HepG2 (cell line): ENCODE results near the gene SYS1. TPM values are rescaled to one million over a fixed set of nuclear protein-coding genes. Genes with fewer than 3 reads are reported as not detected.

Experiments
- AGO1 ChIP-seq: fragments of 200-400 bp; formaldehyde crosslinking; IDR thresholded peaks from 2 replicates; pipeline ENCODE4 v1.6.1; 2017; ENCODE audit warnings: mild to moderate bottlenecking, low read depth, low read length, moderate library complexity; ENCODE audit not compliant: poor library complexity, severe bottlenecking
- ATRX ChIP-seq: sonication (generic); formaldehyde crosslinking; IDR thresholded peaks from 2 replicates; pipeline ENCODE4 v1.4.0; 2020; ENCODE audit warnings: missing genetic modification reagents, borderline replicate concordance
- GABPB1 ChIP-seq: IDR thresholded peaks from 2 replicates; pipeline ENCODE4 v1.6.1; 2016; ENCODE audit warnings: mild to moderate bottlenecking, missing genetic modification reagents, moderate library complexity, missing compliant biosample characterization
- GFI1 ChIP-seq: sonication (generic); formaldehyde crosslinking; IDR thresholded peaks from 2 replicates; pipeline ENCODE4 v1.5.0; 2020; ENCODE audit warnings: missing genetic modification reagents, mild to moderate bottlenecking, borderline replicate concordance
- GLMP ChIP-seq: sonication (generic); formaldehyde crosslinking; IDR thresholded peaks from 2 replicates; pipeline ENCODE4 v1.9.0; 2021; ENCODE audit warnings: missing genetic modification reagents, mild to moderate bottlenecking, borderline replicate concordance
- GRHL1 ChIP-seq: sonication (generic); formaldehyde crosslinking; conservative IDR thresholded peaks from 2 replicates; pipeline ENCODE4 v1.8.0; 2022; ENCODE audit warnings: missing genetic modification reagents
- HNRNPUL1 ChIP-seq: fragments of 200-400 bp; formaldehyde crosslinking; IDR thresholded peaks from 2 replicates; pipeline ENCODE4 v1.6.1; 2017; ENCODE audit warnings: low read depth, mild to moderate bottlenecking, low read length, moderate library complexity
- KLF12 ChIP-seq: sonication (generic); formaldehyde crosslinking; IDR thresholded peaks from 2 replicates; pipeline ENCODE4 v1.4.0; 2020; ENCODE audit warnings: missing genetic modification reagents, borderline replicate concordance
- MZF1 ChIP-seq: sonication (generic); formaldehyde crosslinking; IDR thresholded peaks from 2 replicates; pipeline ENCODE4 v1.8.1; 2023; ENCODE audit warnings: mild to moderate bottlenecking, missing genetic modification reagents, borderline replicate concordance
- POLR2G ChIP-seq: fragments of 200-400 bp; formaldehyde crosslinking; IDR thresholded peaks from 2 replicates; pipeline ENCODE4 v1.6.1; 2018; ENCODE audit warnings: mild to moderate bottlenecking, low read depth, low read length, moderate library complexity
- SNAPC5 ChIP-seq: sonication (generic); formaldehyde crosslinking; IDR thresholded peaks from 2 replicates; pipeline ENCODE4 v1.8.1; 2023; ENCODE audit warnings: mild to moderate bottlenecking, missing genetic modification reagents, borderline replicate concordance
- ZBTB2 ChIP-seq: sonication (generic); formaldehyde crosslinking; IDR thresholded peaks from 2 replicates; pipeline ENCODE4 v1.8.0; 2022; ENCODE audit warnings: low read depth, missing genetic modification reagents
- ZBTB38 ChIP-seq: sonication (generic); formaldehyde crosslinking; IDR thresholded peaks from 2 replicates; pipeline ENCODE4 v1.5.1; 2020; ENCODE audit warnings: mild to moderate bottlenecking, missing genetic modification reagents
- ZFP82 ChIP-seq: sonication (generic); formaldehyde crosslinking; IDR thresholded peaks from 2 replicates; pipeline ENCODE4 v1.5.1; 2020; ENCODE audit warnings: mild to moderate bottlenecking, missing genetic modification reagents, borderline replicate concordance
- ZNF205 ChIP-seq: IDR thresholded peaks from 2 replicates; pipeline ENCODE4 v1.6.1; 2018; ENCODE audit warnings: missing biosample characterization, missing genetic modification reagents
- ZNF260 ChIP-seq: sonication (generic); formaldehyde crosslinking; IDR thresholded peaks from 2 replicates; pipeline ENCODE4 v1.4.0; 2020; ENCODE audit warnings: missing genetic modification reagents, low read depth, mild to moderate bottlenecking, borderline replicate concordance
- ZNF292 ChIP-seq: sonication (generic); formaldehyde crosslinking; IDR thresholded peaks from 2 replicates; pipeline ENCODE4 v1.8.1; 2022; ENCODE audit warnings: mild to moderate bottlenecking, low read depth, missing genetic modification reagents, borderline replicate concordance
- ZNF33B ChIP-seq: sonication (generic); formaldehyde crosslinking; IDR thresholded peaks from 2 replicates; pipeline ENCODE4 v1.5.1; 2020; ENCODE audit warnings: mild to moderate bottlenecking, missing genetic modification reagents
- ZNF414 ChIP-seq: sonication (generic); formaldehyde crosslinking; IDR thresholded peaks from 2 replicates; pipeline ENCODE4 v1.5.0; 2020; ENCODE audit warnings: missing genetic modification reagents
- ZNF431 ChIP-seq: sonication (generic); formaldehyde crosslinking; IDR thresholded peaks from 2 replicates; pipeline ENCODE4 v1.9.0; 2022; ENCODE audit warnings: missing genetic modification reagents, low read depth, mild to moderate bottlenecking, borderline replicate concordance
- ZNF564 ChIP-seq: sonication (generic); formaldehyde crosslinking; IDR thresholded peaks from 2 replicates; pipeline ENCODE4 v1.8.1; 2023; ENCODE audit warnings: mild to moderate bottlenecking, missing genetic modification reagents
- ZNF598 ChIP-seq: sonication (generic); formaldehyde crosslinking; IDR thresholded peaks from 2 replicates; pipeline ENCODE4 v1.5.1; 2020; ENCODE audit warnings: mild to moderate bottlenecking, missing genetic modification reagents, borderline replicate concordance
- ZNF660 ChIP-seq: sonication (generic); formaldehyde crosslinking; IDR thresholded peaks from 2 replicates; pipeline ENCODE4 v1.5.1; 2020; ENCODE audit warnings: mild to moderate bottlenecking, low read depth, missing genetic modification reagents, borderline replicate concordance
- ZNF761 ChIP-seq: sonication (generic); formaldehyde crosslinking; conservative IDR thresholded peaks from 2 replicates; pipeline ENCODE4 v1.4.0; 2020; ENCODE audit warnings: mild to moderate bottlenecking, missing genetic modification reagents
- polyA plus RNA-seq, 8 experiments: library from polyadenylated mRNA; depleted of rRNA in 3 of 8; stranded (reverse) in 7 of 8; unstranded in 1 of 8; fragments of >200 nt; fragmentation: Illumina TruSeq in 4 of 8; extraction: Trizol in 4 of 8; gene quantifications; 2 replicates each; pipeline versions ENCODE4 v1.2.1 to v1.2.3, GENCODE V29; 2011 to 2016; ENCODE audit warnings: low read depth in 4 of 8, missing spikeins in 1 of 8, mixed read lengths in 1 of 8; ENCODE audit not compliant: insufficient read depth in 1 of 8
- total RNA-seq, 5 experiments: library from RNA; depleted of rRNA; stranded (reverse); fragments of >200 nt; fragmentation: Illumina TruSeq; extraction: Trizol; gene quantifications; 2 replicates each; pipeline ENCODE4 v1.2.3, GENCODE V29; 2016; ENCODE audit warnings: low read depth in 1 of 5

The SYS1 gene
- total and polyA plus RNA-seq, 2 of the 13 experiments (the other 11 are each of a cell fraction or from before 2014, with no cell fraction given), result 38.3 to 65.6 TPM

- TF ChIP-seq GABPB1 (CRISPR knock-in tag) (no peak; the same call in 1 of the 2 replicates), GFI1 (CRISPR knock-in tag) (no peak), SNAPC5 (CRISPR knock-in tag) (0 out of 2 replicates have a peak, but pooled peaks have one; percentile 39), GLMP (CRISPR knock-in tag) (no peak), AGO1 (no peak), ZNF414 (CRISPR knock-in tag) (no peak; the same call in 1 of the 2 replicates), ZNF598 (peak; percentile 85), ATRX (no peak), ZNF205 (CRISPR knock-in tag) (0 out of 2 replicates have a peak, but pooled peaks have one; percentile 21), ZNF761 (CRISPR knock-in tag) (no peak), KLF12 (CRISPR knock-in tag) (no peak; the same call in 1 of the 2 replicates), MZF1 (CRISPR knock-in tag) (0 out of 2 replicates have a peak, but pooled peaks have one; percentile 31), ZNF431 (CRISPR knock-in tag) (peak; percentile 55; the same call in 1 of the 2 replicates), POLR2G (no peak), ZNF33B (CRISPR knock-in tag) (no peak; the same call in 1 of the 2 replicates), ZNF292 (CRISPR knock-in tag) (no peak), ZNF260 (CRISPR knock-in tag) (no peak), ZNF660 (CRISPR knock-in tag) (no peak), ZBTB38 (CRISPR knock-in tag) (0 out of 2 replicates have a peak, but pooled peaks have one; percentile 6), ZFP82 (CRISPR knock-in tag) (peak; percentile 39; the same call in 1 of the 2 replicates), ZNF564 (CRISPR knock-in tag) (no peak), ZBTB2 (CRISPR knock-in tag) (no peak), HNRNPUL1 (no peak), GRHL1 (CRISPR knock-in tag) (no peak)
These were observed 3.4 kb upstream of the SYS1 start (continued) for GRCh38 chr20:45359406-45360148.
